Measurements from ENCODE around the gene C1QTNF8.

C1QTNF8 gene

DNA sequence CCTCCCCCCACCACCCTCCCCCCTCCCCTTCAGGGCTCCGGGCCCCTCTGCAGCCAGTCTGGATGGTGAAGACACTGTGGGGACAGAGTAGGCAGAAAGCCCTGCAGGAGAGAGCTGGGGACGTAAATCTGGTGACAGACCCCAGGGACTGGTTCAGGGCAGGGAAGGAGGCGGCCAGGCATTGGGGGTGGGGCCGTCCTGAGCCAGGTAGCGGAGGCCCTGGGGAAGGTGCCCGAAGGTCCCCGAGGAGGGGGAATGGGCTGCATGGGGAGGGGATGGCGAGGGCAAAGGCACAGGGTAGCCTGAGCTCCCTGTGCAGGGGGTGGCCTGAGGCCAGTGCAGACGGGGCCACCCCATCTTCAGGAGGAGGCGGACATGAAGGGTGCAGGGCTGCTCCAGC is 30.5 kb upstream of the C1QTNF8 start:
- no peak for DNase-seq

DNA sequence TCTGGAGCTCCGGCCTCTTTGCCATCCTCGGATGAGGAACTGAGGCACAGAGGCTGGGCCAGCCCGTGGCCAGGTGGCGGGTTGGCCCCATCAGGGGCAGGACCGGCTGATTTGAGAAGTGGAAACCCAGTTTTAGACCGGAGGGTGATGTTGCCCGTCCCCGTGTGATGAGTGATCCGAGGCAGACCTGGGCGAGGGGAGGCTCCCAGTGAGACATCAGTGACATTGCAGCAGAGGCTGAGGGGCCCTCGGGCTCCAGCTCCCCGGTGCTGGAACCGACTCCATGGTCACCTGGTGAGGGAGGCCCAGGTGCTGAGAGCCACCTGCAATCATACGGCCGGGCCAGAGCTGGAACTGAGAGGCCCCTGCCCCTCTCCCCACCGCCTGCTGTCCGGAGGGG is 30.0 kb upstream of the C1QTNF8 start:
- no peak for DNase-seq

DNA sequence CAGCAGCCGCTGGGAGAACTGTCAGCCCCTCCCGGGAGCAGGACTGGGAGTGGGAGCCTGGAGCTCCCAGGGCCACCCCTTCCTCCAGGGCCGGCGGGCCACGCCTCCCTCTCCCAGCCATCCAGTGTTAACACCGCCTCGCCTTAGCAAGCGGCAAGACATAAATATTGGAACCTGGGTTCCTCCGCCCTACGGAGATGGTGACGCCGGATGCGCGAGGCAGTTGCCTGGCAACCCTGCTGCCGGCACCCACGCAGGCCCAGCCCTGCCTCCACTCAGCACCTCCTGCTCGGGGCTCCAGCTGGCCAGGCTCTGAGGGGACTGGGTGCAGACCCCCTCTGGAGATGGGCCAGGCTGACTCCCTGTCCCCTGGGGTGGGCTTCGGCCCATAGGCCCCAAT is 29.4 kb upstream of the C1QTNF8 start:
- DNase-seq, result no peak

DNA sequence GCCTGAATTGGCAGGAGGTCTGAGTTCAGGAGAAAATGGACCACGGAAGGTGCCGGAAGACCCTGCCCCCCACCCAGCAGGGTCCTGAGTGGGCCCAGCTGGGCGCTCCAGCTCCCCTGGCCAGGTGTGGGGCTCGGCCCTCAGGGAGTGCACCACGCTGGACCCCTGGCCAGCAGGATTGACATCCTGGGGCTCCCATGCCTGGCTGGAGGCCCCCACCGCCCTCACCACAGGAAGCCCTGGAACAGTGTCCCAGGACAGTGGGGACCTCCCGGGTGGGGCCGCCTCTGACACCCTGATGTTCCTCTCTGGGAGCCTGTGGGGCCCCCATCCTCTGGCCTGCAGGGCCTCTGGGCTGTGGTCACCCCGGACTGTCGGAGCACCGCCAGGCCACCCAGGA is 28.8 kb upstream of the C1QTNF8 start:
- no peak for DNase-seq

DNA sequence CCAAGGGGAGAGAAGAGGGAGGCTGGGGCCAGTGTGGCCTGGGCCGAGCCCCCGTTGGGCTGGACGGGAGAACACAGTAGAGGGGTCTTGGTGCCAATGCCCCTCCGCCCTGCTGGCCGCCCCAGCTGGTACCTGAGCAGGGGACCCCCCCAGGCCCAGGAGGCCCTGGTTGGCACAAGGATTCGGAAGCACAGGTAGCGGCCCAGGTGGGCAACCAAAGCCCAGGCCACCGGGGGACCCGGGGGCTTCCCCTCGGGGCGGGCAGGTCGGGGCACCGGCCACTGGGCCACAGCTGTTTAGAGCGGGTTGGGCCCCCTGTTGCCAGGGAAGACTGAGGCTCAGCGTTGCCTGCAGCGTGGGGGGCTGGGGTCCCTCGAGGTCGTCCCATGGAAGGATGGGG is 28.2 kb upstream of the C1QTNF8 start:
- no peak for DNase-seq

DNA sequence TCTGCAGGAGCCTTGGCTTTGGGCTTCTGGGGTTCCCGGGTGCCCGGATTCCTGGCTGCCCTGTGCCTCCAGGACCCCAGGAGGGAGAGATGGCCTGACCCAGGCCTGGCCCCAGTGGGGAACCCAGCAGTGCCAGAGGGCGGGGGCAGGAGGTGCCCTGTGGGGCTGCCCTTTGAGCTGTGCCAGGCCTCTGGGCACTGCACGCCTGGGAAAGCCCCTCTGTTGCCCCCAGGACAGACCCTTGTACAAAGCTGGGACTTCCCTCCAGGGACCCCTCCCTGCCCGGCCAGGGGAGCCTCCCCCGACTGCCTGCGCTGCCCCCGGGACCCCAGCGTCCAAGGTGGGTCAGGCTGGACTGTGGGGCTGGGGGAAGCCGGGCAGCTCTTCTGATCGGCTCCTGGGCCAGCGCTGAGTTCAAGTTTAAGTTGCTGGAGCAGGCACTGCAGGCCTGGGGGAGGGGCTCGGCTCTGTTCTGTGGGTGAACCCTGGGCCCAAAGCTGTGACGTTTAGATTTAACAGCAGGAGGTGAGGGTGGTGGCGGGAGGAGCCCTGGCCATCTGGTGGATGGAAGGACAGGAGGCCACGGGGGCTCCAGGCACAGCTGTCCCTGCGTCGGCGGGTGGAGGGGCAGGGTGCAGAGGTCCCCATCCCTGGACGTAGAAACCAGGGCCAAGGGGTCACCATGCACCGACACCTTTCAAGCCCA is 27.6 kb upstream of the C1QTNF8 start:
- DNase-seq, result no peak

DNA sequence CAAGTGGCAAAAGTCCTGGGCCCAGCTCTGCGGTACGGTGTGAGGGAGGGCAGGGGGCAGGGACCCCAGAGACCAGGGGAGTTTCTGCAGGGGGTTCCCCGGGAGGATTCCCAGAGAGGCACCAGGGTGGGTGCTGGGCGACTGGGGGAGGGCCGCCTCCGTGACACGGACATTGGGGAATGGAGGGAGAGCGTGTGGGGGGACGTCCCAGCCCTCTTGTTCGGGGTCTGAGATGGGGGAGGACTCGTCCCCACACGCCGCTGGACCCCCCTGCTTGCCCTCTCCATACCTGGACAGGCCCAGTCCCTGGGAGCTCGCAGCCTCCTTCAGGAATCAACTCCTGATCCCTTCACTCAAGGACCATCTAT is 26.3 kb upstream of the C1QTNF8 start:
- no peak for DNase-seq

DNA sequence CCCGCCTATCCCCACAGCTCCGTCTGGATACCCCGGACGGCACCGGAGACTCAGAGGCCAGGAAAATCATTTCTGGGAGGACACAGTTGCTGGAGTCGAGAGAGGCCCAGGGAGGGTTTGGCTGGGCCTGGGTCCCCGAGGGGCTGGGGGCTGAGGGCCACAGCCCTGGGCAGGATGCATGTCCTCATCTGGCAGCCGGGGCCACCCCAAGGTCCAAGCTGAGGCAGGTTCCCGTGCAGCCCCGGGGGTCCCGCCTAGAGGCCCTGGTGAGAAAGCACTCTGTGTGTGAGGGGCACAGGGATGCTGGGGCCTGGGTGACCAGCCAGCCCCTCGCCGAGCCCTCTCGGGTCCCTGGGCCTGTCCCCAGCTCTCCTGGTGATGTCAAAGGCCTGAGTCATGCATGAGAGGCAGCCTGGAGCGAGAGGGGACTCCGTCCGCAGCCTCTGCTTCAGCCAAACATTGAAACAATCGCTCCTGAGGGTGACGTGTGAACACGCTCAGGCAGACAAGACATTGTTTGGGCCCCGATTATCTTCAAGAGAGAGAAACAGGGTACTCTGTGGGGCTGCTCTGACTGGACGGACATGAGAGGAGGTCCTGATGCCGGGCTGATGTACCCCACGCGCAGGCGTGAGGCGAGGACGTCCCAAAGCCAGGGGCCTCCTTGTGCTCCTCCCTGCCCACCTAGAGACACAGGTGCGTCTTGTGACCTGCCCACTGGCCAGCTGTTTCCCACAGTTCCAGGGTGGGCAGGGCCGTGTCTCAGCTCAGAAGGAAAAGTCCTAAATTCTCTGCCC is 25.8 kb upstream of the C1QTNF8 start:
- DNase-seq, result no peak

DNA sequence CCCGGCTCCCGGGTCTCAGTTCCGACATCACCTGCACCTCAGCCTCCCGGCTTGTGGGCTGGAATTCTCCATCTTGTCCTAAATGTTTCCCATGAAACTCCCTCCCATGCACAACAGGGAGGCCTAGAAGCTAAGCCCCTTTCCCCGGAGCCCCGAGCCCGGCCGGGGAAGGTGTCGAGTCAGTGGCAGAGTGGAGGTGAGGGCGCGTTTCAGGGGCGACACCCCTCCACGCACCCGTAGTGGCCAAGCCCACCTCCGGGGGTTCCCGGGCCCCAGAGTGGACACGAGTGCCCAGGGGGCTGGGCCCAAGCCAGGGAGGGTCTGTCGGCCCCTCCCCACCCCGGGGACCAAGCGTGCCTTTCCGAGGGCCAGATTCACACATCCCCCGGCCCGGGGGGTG is 25.0 kb upstream of the C1QTNF8 start:
- no peak for DNase-seq

DNA sequence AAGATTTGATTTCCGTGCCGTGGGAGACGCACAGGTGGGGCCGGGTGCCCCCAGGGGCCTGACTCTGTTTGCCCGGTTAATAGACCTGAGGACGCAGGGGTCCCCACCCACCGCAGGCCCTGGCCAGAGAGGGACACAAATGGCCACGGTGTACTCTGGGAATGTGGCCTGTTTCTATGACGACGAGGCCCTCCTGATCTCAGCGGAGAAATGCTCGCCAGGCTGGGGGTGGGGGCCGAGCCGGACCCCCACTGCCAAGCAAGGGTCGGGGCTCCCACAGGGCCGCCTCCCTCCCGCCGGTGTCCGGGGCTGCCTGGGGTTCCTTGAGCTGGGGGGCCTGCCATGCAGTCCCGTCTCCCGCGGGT is 24.5 kb upstream of the C1QTNF8 start:
- no peak for DNase-seq

DNA sequence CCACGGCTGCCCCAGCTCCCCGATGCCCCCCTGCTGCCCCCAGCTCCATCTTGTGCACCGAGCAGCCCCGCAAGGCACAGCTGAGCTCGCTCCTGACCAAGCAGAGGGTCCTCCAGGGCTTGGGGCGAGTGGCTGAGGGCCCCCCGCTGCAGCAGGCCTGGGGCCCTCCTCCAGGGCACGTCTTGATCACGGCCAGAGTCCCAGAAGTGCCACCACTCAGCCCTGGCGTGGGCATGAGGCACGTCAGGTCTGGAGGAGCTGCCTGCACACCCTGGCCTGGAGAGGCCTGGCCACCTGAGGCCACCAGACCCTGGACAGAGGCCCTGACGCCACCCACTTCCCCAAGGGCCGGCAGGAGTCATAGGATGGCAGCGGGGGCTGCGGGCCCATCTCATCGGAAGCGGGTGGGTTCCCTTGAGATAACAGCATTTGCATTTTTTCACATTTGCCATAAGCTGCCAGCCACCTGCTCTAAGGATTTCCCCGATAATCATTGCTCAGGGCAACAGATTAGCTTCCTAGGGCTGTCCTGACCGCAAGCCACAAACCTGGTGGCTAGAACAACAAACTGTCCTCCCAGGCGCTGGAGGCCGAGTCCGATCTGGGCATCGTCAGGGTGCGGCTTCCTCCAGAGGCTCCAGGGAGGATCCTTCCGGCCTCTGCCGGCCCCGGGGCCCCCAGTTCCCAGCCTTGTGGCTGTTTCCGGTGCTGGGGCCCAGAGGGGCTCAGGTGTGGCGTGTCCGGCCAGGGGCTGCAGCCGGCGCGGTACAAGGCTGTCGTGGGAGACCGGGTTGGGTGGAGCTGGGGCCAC is 23.9 kb upstream of the C1QTNF8 start:
- DNase-seq, result no peak

DNA sequence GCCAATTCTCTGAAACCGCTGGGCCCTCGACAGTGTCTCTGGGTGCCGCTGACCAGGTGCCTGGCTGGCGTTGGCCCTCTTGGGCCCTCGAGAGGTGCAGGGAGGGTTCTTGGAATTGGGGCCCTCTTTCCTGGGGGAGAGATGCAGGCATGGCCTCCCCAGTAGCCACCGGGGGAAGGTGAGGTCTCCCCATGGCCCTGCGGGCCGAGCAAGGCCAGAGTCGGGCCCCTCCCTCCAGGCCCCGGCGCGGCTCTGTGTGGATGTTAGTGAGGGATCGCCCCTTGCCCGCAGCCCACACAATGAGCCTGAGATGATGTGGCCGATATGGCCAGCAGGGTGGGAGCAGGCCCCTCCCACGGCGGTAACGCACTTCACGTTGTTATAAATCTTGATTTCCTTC is 23.1 kb upstream of the C1QTNF8 start:
- no peak for DNase-seq

DNA sequence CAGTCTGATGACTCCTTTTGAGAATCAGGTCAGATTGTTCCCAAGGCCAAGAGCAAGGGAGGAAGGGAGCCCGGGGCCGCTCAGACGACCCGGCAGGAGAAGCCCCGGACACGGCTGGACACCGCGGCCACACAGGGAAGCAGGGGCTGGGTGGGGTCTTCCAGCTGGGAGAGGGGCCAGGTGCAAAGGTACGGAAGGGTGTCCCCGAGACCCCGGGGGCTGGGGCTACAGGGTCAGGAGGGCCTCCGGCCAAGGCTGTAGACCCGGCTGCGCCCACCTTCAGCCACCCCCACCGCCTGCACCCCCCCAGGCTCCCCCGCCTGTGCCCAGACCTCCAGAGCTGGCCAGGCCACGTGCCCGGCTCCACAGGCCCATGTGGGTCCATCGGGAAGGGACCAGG is 21.9 kb upstream of the C1QTNF8 start:
- DNase-seq, result no peak

DNA sequence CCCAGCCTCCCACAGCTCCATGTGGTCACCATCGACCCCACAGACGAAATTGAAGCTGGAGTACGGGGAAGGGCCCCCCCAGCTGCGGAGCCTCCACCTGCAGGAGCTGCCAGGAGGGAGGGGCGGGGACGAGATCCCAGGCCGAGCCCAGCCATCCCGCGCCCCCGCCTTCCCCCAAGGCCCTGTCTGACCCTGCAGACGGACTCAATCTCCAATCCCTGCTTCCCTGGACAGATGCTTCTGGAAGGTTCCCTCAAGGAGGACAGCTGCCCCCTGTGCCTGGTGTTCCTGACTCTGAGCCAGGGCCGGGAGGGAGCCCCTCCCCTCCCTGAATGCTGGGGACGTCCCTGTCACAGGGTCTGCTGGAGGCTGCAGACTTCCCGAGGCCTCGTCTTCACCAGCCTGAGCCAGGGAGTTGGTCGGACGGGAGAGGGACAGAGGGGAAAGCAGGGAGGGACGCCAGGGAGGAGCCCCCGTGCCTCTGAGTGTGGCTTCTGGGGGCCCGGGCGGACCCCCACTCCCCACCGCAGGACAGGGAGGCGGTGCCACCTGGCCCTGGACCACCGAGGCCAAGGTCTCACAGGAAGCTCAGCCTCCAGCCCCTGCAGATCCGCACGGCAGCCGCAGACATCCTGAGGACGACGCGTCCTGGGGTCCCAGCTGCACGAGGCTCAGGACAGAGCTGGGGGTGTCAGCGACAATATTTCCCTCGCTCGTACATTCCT is 21.3 kb upstream of the C1QTNF8 start:
- no peak for DNase-seq

DNA sequence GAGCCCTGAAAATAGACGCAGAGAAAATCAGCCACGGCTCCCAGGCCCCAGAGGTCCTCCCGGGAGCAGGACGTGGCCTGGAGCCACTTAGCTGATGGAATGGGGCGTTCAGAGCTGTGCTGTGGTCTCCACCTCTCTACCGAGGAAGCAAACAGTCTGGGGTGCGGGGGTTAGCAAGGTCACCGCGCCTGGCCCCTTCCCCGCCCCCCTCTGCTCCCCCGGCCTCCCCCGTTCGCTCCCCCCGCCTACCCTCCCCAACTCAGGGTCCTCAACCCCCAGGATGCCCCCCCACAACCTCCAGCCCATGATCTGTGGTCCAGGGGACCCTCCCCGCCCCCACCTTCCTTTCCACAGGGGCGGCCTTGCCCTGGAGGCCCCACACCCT is 20.6 kb upstream of the C1QTNF8 start:
- no peak for DNase-seq

DNA sequence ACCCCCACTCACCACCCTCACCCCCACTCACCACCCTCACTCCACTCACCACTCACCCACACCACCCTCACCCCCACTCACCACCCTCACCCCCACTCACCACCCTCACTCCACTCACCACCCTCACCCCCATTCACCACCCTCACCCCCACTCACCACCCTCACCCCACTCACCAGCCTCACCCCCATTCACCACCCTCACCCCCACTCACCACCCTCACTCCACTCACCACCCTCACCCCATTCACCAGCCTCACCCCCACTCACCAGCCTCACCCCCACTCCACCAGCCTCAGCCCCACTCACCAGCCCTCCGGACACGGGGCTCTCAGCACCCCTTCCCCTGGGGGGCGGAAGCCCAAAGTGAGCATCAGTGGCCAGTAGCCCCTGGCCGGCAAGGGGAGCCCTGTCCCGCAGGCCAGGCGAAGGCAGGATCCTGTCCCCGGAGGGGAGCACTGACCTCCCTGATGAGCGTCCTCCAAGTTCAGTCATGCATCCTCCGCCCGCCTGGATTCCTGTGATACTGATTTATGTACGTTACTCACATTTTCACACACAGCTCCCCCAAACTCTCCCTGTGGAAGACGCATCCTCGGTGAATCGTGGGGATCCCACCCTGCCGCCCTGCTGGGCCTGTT is 18.0 kb upstream of the C1QTNF8 start:
- DNase-seq, result no peak

DNA sequence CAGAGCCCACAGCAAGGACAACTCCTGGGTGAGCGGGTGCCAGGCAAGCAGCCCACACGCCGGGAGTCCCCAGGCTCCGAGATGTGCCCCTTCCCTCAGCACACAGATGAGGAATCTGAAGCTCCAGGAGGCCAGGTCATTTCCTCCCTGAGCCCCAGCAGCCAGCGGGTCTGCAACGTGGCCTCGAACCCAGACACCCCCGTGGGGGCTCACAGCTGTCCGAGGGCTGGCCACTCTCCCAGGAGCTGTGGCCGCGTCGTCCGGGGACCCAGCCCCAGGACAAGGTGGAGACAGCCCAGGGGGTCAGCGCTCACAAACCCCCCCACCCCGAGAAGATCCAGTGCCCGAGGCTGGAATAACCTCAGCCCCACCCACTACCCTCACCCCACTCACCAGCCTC is 17.4 kb upstream of the C1QTNF8 start:
- no peak for DNase-seq

DNA sequence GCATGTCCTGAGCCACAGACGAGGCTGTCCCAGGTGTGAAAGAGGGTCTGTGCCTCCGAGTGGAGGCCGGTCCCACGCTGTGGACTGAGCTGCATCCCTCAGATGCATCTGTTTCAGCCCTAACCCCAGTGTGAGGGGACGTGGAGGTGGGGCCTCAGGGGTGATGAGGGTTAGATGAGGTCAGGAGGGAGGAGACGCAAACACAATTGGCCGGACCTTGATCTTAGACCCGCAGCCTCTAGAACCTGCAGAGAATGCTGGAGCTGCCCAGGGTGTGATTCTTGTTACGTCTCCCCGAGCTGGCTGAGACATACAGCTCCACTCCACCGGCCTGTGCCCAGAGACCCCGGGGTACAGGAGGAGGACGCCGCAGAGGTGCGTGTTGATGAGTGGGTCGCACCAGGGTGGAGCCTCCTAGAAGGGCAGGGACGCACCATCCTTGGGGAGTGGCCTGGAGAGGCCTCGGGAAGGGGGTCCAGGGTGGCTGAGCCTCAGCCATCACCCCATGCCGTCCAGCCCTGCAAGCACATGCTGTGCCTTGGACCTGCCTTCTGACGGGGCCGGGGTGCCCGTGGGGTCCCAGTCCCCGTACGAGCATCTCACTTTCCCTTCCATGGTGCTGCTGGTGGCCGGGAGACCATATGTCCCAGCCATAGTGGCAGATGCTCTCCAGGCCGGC is 16.6 kb upstream of the C1QTNF8 start:
- no peak for DNase-seq

DNA sequence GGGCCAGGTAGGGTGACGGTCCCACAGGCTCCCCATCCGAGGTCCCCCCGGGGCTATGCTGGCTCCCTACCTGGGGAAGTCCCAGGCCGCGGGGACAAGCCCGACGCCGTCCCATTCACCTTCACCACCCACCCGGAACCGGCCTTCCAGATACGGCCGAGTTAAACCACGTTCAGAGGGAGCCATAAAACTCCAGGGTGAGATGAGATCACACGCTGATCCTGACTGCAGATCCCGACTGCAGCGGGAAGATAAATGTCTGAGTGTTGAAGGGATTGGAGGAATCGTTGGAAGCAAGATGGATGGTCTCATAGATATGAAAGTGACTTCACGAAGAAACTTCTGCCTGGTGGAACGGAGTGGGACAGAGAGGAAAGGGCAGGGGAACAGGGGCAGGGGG is 13.6 kb upstream of the C1QTNF8 start:
- no peak for DNase-seq

DNA sequence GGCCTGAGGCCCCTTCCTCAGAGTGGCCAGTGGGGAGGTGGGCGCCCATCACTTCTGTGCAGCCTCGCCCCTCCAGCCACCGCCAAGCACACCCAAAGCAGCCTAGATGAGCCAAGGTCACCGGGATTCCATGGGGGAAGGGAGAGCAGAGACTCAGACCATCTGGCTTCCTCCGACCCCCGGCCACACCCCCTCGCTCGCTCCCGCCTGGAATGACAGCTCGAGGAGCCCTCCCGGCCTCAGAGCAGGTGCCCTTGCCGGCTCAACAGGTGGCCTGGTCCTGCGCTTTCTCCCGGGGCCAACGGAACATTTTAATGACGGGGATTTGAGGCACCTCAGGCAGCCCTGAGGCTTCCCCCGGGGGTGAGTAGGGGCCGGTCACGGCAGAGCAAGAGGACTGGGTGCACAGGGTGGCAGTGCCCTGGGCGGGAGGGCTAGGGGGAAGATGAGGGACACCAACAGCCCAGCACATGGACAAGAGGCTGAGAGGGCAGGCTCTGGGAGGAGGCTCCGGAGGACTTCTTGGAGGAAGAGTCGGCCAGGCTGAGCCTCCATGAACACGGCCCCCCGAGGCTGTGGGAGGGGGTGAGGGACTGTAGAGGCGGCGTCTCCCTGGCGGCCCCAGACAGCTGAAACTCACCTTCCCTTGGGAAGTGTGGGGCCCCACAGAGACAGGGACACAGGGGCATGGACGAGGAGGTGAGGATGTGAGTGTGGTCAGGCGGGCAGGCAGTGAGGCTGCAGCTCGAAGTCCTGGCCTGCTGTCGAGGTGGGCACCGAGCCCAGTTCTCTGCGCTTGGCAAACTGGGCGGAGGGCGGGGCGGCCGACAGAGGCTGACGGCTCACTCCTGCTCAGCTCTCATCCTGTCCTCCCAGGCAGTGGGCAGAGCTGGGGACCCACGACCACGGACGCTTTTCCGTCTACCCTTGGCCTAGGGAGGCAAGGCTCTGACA is 12.5 kb upstream of the C1QTNF8 start:
- no peak for DNase-seq

DNA sequence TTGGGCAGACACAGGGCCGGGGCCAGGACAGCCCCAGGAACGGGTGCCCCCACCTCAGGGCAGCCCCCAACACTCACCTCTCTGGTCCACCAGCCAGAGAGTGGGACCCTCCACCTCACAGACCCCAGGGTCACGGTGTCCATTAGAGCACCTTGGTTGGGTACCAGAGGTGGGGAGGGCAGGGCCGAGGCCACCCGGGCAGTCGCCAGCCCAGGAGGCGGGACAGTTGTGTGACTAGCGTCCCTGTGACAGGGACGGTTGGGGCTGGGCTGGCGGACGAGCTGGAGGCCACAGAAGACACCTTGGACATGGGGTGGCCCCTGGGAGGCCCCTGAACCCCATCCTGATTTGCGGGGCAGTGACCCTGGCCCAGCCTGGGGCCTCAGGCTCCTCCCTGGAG is 11.7 kb upstream of the C1QTNF8 start:
- no peak for DNase-seq

Measured in NCI-H510A treated with DMSO at 0.1 percent for 48 hours (cell line).